HG02885 (cell line): ENCODE measurements around the gene SPATC1L.
"Not testable (repeated sequence)": the region's sequence is repeated elsewhere in the genome, so short reads cannot be mapped to it uniquely, and the experiment has no call there.

Experiments used
- ATAC-seq: cut with Tn5 transposase; IDR thresholded peaks from one replicate; pipeline ENCODE4 v1.9.1; 2021; ENCODE audit warnings: mild to moderate bottlenecking; ENCODE audit not compliant: unreplicated experiment, poor library complexity

Gene SPATC1L

GRCh38 chr21:46200877-46201803 lies 16.9 kb upstream of the SPATC1L start:
- ATAC-seq: not testable (repeated sequence)

GRCh38 chr21:46199436-46200373 lies 15.4 kb upstream of the SPATC1L start:
- no peak for ATAC-seq

DNA sequence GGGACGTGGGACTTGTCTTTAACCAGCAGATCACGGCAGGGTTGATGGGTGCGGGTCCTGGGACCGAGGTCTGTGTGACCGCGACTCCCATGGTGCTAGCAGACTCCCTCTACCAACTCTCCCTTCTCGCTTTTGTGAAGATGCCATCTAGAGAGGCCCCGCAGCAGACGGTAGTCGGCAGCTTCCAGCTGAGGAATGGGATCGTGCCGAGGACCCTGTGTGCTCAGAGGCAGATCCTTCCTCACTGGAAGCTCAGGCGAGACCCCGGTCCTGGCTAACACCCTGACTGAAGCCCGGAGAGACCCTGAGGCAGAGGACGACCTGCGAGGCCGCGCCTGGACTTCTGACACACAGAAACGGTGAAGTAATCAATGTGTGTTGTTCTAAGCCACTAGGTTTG lies 12.5 kb upstream of the SPATC1L start:
- no peak for ATAC-seq

GRCh38 chr21:46195595-46196195 lies 11.4 kb upstream of the SPATC1L start:
- no peak for ATAC-seq

GRCh38 chr21:46194374-46195334 lies 10.4 kb upstream of the SPATC1L start:
- no peak for ATAC-seq

DNA sequence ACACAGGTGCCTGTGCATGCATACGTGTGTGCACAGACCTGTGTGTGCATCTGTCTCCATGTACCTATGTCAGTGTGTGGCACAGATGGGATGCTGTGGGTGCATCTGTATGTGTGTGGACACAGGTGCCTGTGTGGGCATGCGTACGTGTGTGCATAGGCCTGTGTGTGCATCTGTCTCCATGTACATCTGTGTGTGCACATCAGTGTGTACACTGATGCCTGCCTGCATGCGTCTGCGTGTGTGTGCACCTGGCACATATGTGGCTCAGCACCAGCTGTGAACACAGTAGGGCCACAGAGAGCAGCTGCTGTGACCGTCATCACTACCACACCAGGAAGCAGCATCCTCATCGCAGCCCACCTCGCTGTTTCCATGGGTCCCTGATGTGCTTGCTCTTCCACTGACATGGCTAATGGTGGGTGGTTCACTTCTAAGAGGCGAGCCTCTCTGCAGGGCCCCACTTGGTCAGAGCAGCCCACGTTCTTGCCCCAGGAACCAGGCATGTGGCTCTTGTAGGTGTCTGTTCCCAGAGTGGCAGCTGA lies 9.6 kb upstream of the SPATC1L start:
- ATAC-seq: no peak

- no peak for ATAC-seq
Measured at GRCh38 chr21:46191686-46192575, 7.7 kb upstream of the SPATC1L start.

DNA sequence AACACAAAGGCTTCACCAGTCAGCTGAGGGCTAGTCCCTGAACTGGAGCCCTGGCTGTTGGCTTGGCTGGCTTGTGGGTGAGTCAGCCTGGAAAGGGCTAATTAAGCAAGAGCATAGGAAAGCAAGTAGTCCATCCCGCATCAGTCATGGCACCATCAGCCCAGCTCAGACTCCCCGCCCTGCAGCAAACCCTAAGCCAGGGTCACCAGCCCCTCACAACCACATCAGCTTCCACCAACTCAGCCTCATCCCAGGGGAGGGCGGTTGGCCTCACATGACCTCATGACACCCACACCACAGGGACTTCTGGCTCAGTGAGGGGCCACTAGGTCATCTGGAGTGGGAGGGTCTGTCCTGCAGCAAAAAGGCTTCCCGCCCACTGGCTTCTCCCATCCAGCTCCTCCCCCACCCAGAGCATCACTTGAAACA lies 7.0 kb upstream of the SPATC1L start:
- no peak for ATAC-seq

- ATAC-seq: no peak
Measured at GRCh38 chr21:46190491-46191131, 6.4 kb upstream of the SPATC1L start.

- ATAC-seq: no peak
Measured at GRCh38 chr21:46189959-46190490, 5.8 kb upstream of the SPATC1L start.

- no peak for ATAC-seq
Measured at GRCh38 chr21:46189213-46189958, 5.1 kb upstream of the SPATC1L start.

- no peak for ATAC-seq
Measured at GRCh38 chr21:46188226-46189212, 4.3 kb upstream of the SPATC1L start.

GRCh38 chr21:46187814-46188213 lies 3.6 kb upstream of the SPATC1L start:
- no peak for ATAC-seq

GRCh38 chr21:46187261-46187660 lies 3.0 kb upstream of the SPATC1L start:
- no peak for ATAC-seq

- no peak for ATAC-seq
Measured at GRCh38 chr21:46185716-46186115, 1.5 kb upstream of the SPATC1L start.
